HEK293 (cell line): ENCODE results near the gene SLC30A4.
A peak's percentile ranks its signal among the peaks of the same experiment; 100 is the strongest.
"Not testable (repeated sequence)": the region's sequence is repeated elsewhere in the genome, so short reads cannot be mapped to it uniquely, and the experiment has no call there.

Source experiments
- CTCF ChIA-PET: fragments of 350-600 bp; formaldehyde crosslinking; extraction: SDS; loops from one replicate; lab custom pipeline; 2021; ENCODE audit warnings: antibody characterized with exemption; lab: Yijun Ruan, JAX
- POLR2A ChIA-PET: fragments of 300-600 bp; formaldehyde crosslinking; extraction: SDS; loops from one replicate; lab custom pipeline; 2020; ENCODE audit warnings: antibody characterized with exemption, inconsistent platforms; lab: Yijun Ruan, JAX
- H3K27ac ChIP-seq: fragments of 200-500 bp; sonication (Bioruptor generic); 2 replicates; pipeline ENCODE4 v1.5.1; 2014; ENCODE audit warnings: low read depth, low read length, control low read depth, inconsistent platforms; ENCODE audit errors: extremely low read depth
- H3K36me3 ChIP-seq, 2 experiments: fragments of 200-500 bp in 1 of 2; sonication (Bioruptor generic) in 1 of 2; 1 replicate in 1 of 2; 2 replicates in 1 of 2; pipeline ENCODE4 v1.5.1; 2014 to 2017; ENCODE audit warnings: inconsistent platforms in 2 of 2, low read length in 2 of 2; ENCODE audit not compliant: control insufficient read depth in 2 of 2, insufficient read depth in 1 of 2
- H3K4me1 ChIP-seq: fragments of 200-500 bp; sonication (Bioruptor generic); 2 replicates; pipeline ENCODE4 v1.5.1; 2014; ENCODE audit warnings: mild to moderate bottlenecking, low read length, inconsistent platforms; ENCODE audit not compliant: control insufficient read depth, insufficient read depth
- H3K4me3 ChIP-seq: 2 replicates; pipeline ENCODE4 v1.5.1; 2011; ENCODE audit warnings: low read depth, mild to moderate bottlenecking, control low read depth, low read length, moderate library complexity
- H3K9me3 ChIP-seq: fragments of 200-500 bp; sonication (Bioruptor generic); 2 replicates; pipeline ENCODE4 v1.5.1; 2014; ENCODE audit warnings: low read depth, low read length, inconsistent platforms; ENCODE audit not compliant: control insufficient read depth, insufficient read depth
- OVOL3 ChIP-seq: fragments of 450-650 bp; formaldehyde crosslinking; IDR thresholded peaks from 2 replicates; pipeline ENCODE4 v1.5.1; 2016; ENCODE audit warnings: missing biosample characterization, missing genetic modification characterization
- PRDM1 ChIP-seq: fragments of 450-650 bp; formaldehyde crosslinking; IDR thresholded peaks from 2 replicates; pipeline ENCODE4; 2016; ENCODE audit warnings: missing biosample characterization, missing genetic modification characterization
- ZBTB8A ChIP-seq: fragments of 450-650 bp; formaldehyde crosslinking; IDR thresholded peaks from 2 replicates; pipeline ENCODE4 v1.5.1; 2016; ENCODE audit warnings: missing biosample characterization, missing genetic modification characterization
- ZNF114 ChIP-seq: fragments of 450-650 bp; formaldehyde crosslinking; IDR thresholded peaks from 2 replicates; pipeline ENCODE4 v1.5.0; 2017; ENCODE audit warnings: missing biosample characterization, missing genetic modification characterization
- ZNF19 ChIP-seq: fragments of 450-650 bp; formaldehyde crosslinking; IDR thresholded peaks from 2 replicates; pipeline ENCODE4; 2016; ENCODE audit warnings: missing biosample characterization, missing genetic modification characterization, low read depth
- ZNF311 ChIP-seq: fragments of 450-650 bp; formaldehyde crosslinking; IDR thresholded peaks from 2 replicates; pipeline ENCODE4 v1.5.1; 2017; ENCODE audit warnings: missing biosample characterization, missing genetic modification characterization, borderline replicate concordance
- ZNF341 ChIP-seq: fragments of 450-650 bp; formaldehyde crosslinking; IDR thresholded peaks from 2 replicates; pipeline ENCODE4; 2016; ENCODE audit warnings: low read depth, missing biosample characterization, missing genetic modification characterization
- ZNF394 ChIP-seq: fragments of 450-650 bp; formaldehyde crosslinking; IDR thresholded peaks from 2 replicates; pipeline ENCODE4 v1.5.1; 2016; ENCODE audit warnings: missing biosample characterization, missing genetic modification characterization, mild to moderate bottlenecking, moderate library complexity, borderline replicate concordance
- ZNF433 ChIP-seq: fragments of 450-650 bp; formaldehyde crosslinking; IDR thresholded peaks from 2 replicates; pipeline ENCODE4 v1.5.1; 2016; ENCODE audit warnings: missing biosample characterization, missing genetic modification characterization, low read depth
- ZNF555 ChIP-seq: fragments of 450-650 bp; formaldehyde crosslinking; conservative IDR thresholded peaks from 2 replicates; pipeline ENCODE4 v1.5.1; 2017; ENCODE audit warnings: missing biosample characterization, mild to moderate bottlenecking, missing genetic modification characterization, inconsistent platforms
- ZNF558 ChIP-seq: fragments of 450-650 bp; formaldehyde crosslinking; IDR thresholded peaks from 2 replicates; pipeline ENCODE4 v1.5.1; 2016; ENCODE audit warnings: missing biosample characterization, missing genetic modification characterization
- ZNF560 ChIP-seq: fragments of 450-650 bp; formaldehyde crosslinking; IDR thresholded peaks from 2 replicates; pipeline ENCODE4 v1.5.1; 2017; ENCODE audit warnings: missing biosample characterization, missing genetic modification characterization, borderline replicate concordance
- ZNF585B ChIP-seq: fragments of 450-650 bp; formaldehyde crosslinking; IDR thresholded peaks from 2 replicates; pipeline ENCODE4 v1.5.1; 2016; ENCODE audit warnings: missing biosample characterization, missing genetic modification characterization
- ZNF623 ChIP-seq: fragments of 450-650 bp; formaldehyde crosslinking; IDR thresholded peaks from 2 replicates; pipeline ENCODE4 v1.5.1; 2016; ENCODE audit warnings: missing biosample characterization, missing genetic modification characterization
- ZNF624 ChIP-seq: fragments of 450-650 bp; formaldehyde crosslinking; IDR thresholded peaks from 2 replicates; pipeline ENCODE4 v1.5.1; 2017; ENCODE audit warnings: missing biosample characterization, missing genetic modification characterization
- TF ChIP-seq, protein P1 (sequence below): fragments of 450-650 bp; formaldehyde crosslinking; conservative IDR thresholded peaks from 2 replicates; pipeline ENCODE4 v1.5.1; 2016; ENCODE audit warnings: low read depth, missing biosample characterization, missing genetic modification characterization
- TF ChIP-seq, protein P2 (sequence below): fragments of 450-650 bp; formaldehyde crosslinking; IDR thresholded peaks from 2 replicates; pipeline ENCODE4 v1.5.1; 2016; ENCODE audit warnings: missing biosample characterization, missing genetic modification characterization
- TF ChIP-seq, protein P3 (sequence below): fragments of 450-650 bp; formaldehyde crosslinking; IDR thresholded peaks from 2 replicates; pipeline ENCODE4 v1.5.1; 2016; ENCODE audit warnings: missing biosample characterization, missing genetic modification characterization

The SLC30A4 gene

DNA sequence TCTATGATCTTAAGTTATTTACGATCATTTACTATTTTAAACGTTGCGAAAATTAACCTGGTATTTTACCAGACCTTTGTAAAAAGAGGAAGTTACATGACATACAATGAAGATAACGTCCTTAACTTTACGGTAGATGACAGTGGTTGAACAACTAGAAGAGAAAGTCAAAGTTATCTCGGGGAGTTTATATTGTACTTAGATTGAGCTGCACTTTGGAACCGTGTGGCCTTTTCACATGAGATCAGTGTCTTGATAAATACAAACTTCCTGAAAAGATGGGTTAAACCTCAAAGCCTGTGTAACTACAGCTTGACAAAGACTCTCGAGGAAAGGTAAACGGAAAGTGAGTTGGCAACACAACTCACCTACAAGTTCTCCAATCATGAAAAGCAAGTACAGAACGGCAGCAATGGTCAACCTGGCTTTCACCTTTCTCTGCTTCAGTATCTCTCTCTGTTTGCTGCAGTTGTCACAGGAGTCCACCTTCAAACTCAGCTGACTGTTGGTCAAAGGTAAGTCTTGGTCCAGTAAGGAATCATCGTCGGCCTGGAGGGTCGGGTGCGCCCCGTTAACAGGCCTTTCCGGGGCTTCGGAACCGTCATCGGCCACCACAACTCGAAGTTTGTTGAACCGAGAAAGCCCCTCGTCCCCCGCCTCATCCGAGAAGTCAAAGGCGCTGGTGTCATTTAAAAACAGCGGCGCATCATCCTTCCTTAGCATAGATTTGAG lies 793 bp downstream of the SLC30A4 start (continued):
- TF ChIP-seq, protein P1, sequence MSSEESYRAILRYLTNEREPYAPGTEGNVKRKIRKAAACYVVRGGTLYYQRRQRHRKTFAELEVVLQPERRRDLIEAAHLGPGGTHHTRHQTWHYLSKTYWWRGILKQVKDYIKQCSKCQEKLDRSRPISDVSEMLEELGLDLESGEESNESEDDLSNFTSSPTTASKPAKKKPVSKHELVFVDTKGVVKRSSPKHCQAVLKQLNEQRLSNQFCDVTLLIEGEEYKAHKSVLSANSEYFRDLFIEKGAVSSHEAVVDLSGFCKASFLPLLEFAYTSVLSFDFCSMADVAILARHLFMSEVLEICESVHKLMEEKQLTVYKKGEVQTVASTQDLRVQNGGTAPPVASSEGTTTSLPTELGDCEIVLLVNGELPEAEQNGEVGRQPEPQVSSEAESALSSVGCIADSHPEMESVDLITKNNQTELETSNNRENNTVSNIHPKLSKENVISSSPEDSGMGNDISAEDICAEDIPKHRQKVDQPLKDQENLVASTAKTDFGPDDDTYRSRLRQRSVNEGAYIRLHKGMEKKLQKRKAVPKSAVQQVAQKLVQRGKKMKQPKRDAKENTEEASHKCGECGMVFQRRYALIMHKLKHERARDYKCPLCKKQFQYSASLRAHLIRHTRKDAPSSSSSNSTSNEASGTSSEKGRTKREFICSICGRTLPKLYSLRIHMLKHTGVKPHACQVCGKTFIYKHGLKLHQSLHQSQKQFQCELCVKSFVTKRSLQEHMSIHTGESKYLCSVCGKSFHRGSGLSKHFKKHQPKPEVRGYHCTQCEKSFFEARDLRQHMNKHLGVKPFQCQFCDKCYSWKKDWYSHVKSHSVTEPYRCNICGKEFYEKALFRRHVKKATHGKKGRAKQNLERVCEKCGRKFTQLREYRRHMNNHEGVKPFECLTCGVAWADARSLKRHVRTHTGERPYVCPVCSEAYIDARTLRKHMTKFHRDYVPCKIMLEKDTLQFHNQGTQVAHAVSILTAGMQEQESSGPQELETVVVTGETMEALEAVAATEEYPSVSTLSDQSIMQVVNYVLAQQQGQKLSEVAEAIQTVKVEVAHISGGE = peak; percentile 57; the same call in 1 of the 2 replicates
- TF ChIP-seq PRDM1 (tag by site-specific recombination) (peak; percentile 82), OVOL3 (tag by site-specific recombination) (no peak), ZNF114 (no peak), ZNF311 (tag by site-specific recombination) (no peak), ZNF433 (tag by site-specific recombination) (no peak), ZNF585B (tag by site-specific recombination) (no peak), ZNF19 (tag by site-specific recombination) (no peak), ZNF624 (tag by site-specific recombination) (no peak)
- TF ChIP-seq, protein P2, sequence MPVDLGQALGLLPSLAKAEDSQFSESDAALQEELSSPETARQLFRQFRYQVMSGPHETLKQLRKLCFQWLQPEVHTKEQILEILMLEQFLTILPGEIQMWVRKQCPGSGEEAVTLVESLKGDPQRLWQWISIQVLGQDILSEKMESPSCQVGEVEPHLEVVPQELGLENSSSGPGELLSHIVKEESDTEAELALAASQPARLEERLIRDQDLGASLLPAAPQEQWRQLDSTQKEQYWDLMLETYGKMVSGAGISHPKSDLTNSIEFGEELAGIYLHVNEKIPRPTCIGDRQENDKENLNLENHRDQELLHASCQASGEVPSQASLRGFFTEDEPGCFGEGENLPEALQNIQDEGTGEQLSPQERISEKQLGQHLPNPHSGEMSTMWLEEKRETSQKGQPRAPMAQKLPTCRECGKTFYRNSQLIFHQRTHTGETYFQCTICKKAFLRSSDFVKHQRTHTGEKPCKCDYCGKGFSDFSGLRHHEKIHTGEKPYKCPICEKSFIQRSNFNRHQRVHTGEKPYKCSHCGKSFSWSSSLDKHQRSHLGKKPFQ (tag by site-specific recombination) = no peak
- TF ChIP-seq, protein P3, sequence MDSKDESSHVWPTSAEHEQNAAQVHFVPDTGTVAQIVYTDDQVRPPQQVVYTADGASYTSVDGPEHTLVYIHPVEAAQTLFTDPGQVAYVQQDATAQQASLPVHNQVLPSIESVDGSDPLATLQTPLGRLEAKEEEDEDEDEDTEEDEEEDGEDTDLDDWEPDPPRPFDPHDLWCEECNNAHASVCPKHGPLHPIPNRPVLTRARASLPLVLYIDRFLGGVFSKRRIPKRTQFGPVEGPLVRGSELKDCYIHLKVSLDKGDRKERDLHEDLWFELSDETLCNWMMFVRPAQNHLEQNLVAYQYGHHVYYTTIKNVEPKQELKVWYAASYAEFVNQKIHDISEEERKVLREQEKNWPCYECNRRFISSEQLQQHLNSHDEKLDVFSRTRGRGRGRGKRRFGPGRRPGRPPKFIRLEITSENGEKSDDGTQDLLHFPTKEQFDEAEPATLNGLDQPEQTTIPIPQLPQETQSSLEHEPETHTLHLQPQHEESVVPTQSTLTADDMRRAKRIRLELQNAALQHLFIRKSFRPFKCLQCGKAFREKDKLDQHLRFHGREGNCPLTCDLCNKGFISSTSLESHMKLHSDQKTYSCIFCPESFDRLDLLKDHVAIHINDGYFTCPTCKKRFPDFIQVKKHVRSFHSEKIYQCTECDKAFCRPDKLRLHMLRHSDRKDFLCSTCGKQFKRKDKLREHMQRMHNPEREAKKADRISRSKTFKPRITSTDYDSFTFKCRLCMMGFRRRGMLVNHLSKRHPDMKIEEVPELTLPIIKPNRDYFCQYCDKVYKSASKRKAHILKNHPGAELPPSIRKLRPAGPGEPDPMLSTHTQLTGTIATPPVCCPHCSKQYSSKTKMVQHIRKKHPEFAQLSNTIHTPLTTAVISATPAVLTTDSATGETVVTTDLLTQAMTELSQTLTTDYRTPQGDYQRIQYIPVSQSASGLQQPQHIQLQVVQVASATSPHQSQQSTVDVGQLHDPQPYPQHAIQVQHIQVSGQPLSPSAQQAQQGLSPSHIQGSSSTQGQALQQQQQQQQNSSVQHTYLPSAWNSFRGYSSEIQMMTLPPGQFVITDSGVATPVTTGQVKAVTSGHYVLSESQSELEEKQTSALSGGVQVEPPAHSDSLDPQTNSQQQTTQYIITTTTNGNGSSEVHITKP (tag by site-specific recombination) = no peak
- TF ChIP-seq, all 188 proteins: peak for 4

DNA sequence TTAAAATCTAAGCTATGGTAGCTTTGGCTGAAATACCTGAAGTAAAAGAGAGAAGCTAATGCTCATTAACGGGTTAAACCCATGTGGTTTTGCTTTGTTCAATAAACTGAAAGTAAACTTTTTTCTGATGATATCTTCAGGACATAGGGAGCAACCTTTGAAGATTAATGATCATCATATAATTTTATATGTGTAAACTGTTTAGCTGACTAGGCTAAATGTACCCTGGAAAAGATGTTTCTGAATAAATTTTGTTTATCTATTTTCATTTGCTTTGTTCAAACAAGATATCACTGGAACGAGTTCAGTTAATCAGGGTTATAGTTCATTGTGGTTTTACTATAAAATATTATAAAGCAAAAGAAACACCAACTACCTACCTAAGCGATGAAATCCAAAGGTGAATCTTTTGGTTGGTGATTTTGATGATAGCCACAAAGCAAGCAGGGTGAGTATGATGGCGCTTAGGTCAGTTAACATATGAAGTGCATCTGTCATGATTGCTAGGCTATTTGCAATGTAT lies 11.7 kb downstream of the SLC30A4 start:
- TF ChIP-seq ZNF341 (tag by site-specific recombination) = no peak
- H3K4me1 ChIP-seq = no peaks in the 10 kb centered on the region
- H3K4me3 ChIP-seq = no peak overlapping the region
- ChIA-PET POLR2A (interaction anchor here (0.6 kb wide), 1 partner anchor 22 kb away, joined by 3 read pairs; no protein-coding TSS in a partner anchor), CTCF (no interaction called here)
- peaks cover 0 to 10% of the 10 kb centered on the region in 2 experiments; a peak in 2 of 3 replicates for H3K36me3 ChIP-seq
- H3K27ac ChIP-seq = no peak overlapping the region
- no peaks in the 10 kb centered on the region for H3K9me3 ChIP-seq

DNA sequence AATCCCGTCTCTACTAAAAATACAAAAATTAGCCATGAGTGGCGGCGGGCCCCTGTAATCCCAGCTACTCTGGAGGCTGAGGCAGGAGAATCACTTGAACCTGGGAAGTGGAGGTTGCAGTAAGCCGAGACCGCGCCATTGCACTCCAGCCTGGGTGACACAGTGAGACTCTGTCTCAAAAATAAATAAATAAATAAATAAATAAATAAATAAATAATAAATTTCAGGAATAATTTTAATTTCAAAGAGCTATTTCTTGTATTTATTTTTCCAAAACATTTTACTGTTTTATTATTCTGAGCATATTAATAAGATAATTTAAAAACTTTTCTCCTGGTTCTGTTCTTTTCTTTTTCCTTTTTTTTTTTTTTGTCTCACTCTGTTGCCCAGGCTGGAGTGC lies 15.4 kb downstream of the SLC30A4 start:
- H3K36me3 ChIP-seq, H3K4me3 ChIP-seq, CTCF ChIA-PET, POLR2A ChIA-PET, H3K4me1 ChIP-seq, H3K27ac ChIP-seq, H3K9me3 ChIP-seq: not testable (repeated sequence)
- TF ChIP-seq ZNF555 (tag by site-specific recombination) (peak; percentile 56), ZNF623 (tag by site-specific recombination) (peak; percentile 59), ZNF394 (tag by site-specific recombination) (peak; percentile 80; the same call in 1 of the 2 replicates), ZBTB8A (peak; percentile 58), ZNF560 (tag by site-specific recombination) (0 out of 2 replicates have a peak, but pooled peaks have one; percentile 26), ZNF558 (0 out of 2 replicates have a peak, but pooled peaks have one; percentile 40)
- TF ChIP-seq, protein P1 = peak; percentile 65
